HG03521 (cell line): Measurements from ENCODE around the gene CLCN6.

Experiments
- ATAC-seq: cut with Tn5 transposase; IDR thresholded peaks from one replicate; pipeline ENCODE4 v1.9.1; 2021; ENCODE audit warnings: mild to moderate bottlenecking, moderate library complexity; ENCODE audit not compliant: unreplicated experiment

CLCN6 gene

GRCh38 chr1:11874624-11875023 lies 68.6 kb downstream of the CLCN6 start:
- no peak for ATAC-seq

- no peak for ATAC-seq
Observed at GRCh38 chr1:11875094-11875493, 69.1 kb downstream of the CLCN6 start.

- no peak for ATAC-seq
Observed at GRCh38 chr1:11877074-11877473, 71.1 kb downstream of the CLCN6 start.

- no peak for ATAC-seq
Observed at GRCh38 chr1:11878081-11878890, 72.3 kb downstream of the CLCN6 start.

- ATAC-seq: no peak
Observed at GRCh38 chr1:11878891-11879190, 72.8 kb downstream of the CLCN6 start.

- ATAC-seq: no peak
Observed at GRCh38 chr1:11879311-11880180, 73.6 kb downstream of the CLCN6 start.

GRCh38 chr1:11880181-11880575 lies 74.2 kb downstream of the CLCN6 start:
- no peak for ATAC-seq

GRCh38 chr1:11880911-11881748 lies 75.1 kb downstream of the CLCN6 start:
- no peak for ATAC-seq

- ATAC-seq: no peak
Observed at GRCh38 chr1:11881749-11882441, 75.9 kb downstream of the CLCN6 start.

GRCh38 chr1:11882814-11883538 lies 77.0 kb downstream of the CLCN6 start:
- ATAC-seq: no peak

GRCh38 chr1:11885916-11886315 lies 79.9 kb downstream of the CLCN6 start:
- ATAC-seq: no peak

- no peak for ATAC-seq
Observed at GRCh38 chr1:11886986-11887665, 81.1 kb downstream of the CLCN6 start.

GRCh38 chr1:11887666-11888007 lies 81.6 kb downstream of the CLCN6 start:
- ATAC-seq: no peak

- no peak for ATAC-seq
Observed at GRCh38 chr1:11888206-11888876, 82.3 kb downstream of the CLCN6 start.

GRCh38 chr1:11888877-11889208 lies 82.9 kb downstream of the CLCN6 start:
- no peak for ATAC-seq

GRCh38 chr1:11891433-11892186 lies 85.6 kb downstream of the CLCN6 start:
- ATAC-seq: no peak
